Activated T-helper 1 cell treated with Interleukin-2 at 50 U/mL for 16 hours (primary cell): ENCODE measurements around the gene ANKRD13B.

Experiments
- DNase-seq: peaks from one replicate; pipeline ENCODE4 v3.0.0-alpha.2; 2020; ENCODE audit warnings: low read depth

Gene ANKRD13B

GRCh38 chr17:29568331-29569244 is 24.3 kb upstream of the ANKRD13B start, which contains the start of gene TP53I13:
TSS of gene TP53I13 (plus strand) at chr17:29568701. CDS start at chr17:29568759, 58 bp downstream.
- peak; percentile 82 for DNase-seq

- DNase-seq, result no peak
Measured at GRCh38 chr17:29569245-29569950, 23.5 kb upstream of the ANKRD13B start.

GRCh38 chr17:29570521-29570920 is 22.4 kb upstream of the ANKRD13B start:
- no peak for DNase-seq

- DNase-seq, result no peak
Measured at GRCh38 chr17:29571486-29571882, 21.4 kb upstream of the ANKRD13B start.

GRCh38 chr17:29571883-29572681 is 20.9 kb upstream of the ANKRD13B start:
- no peak for DNase-seq

GRCh38 chr17:29572691-29573557 is 20.0 kb upstream of the ANKRD13B start:
- DNase-seq, result peak; percentile 38

GRCh38 chr17:29573558-29573869 is 19.4 kb upstream of the ANKRD13B start:
- no peak for DNase-seq

GRCh38 chr17:29573871-29574731 is 18.8 kb upstream of the ANKRD13B start:
- no peak for DNase-seq

GRCh38 chr17:29574732-29575510 is 18.0 kb upstream of the ANKRD13B start:
- DNase-seq, result no peak

GRCh38 chr17:29575511-29576213 is 17.3 kb upstream of the ANKRD13B start:
- no peak for DNase-seq

GRCh38 chr17:29576214-29577000 is 16.5 kb upstream of the ANKRD13B start:
- DNase-seq, result no peak

GRCh38 chr17:29577001-29577370 is 15.9 kb upstream of the ANKRD13B start:
- no peak for DNase-seq

GRCh38 chr17:29577385-29578211 is 15.3 kb upstream of the ANKRD13B start:
- no peak for DNase-seq

- no peak for DNase-seq
Measured at GRCh38 chr17:29578626-29579485, 14.1 kb upstream of the ANKRD13B start.

GRCh38 chr17:29579866-29580771 is 12.8 kb upstream of the ANKRD13B start:
- peak; percentile 79 for DNase-seq
